WI38 (cell line): ENCODE data around the gene C10orf95.

ENCODE experiments used
- H3K4me3 ChIP-seq: 2 replicates; pipeline ENCODE4 v1.5.1; 2011; ENCODE audit warnings: low read depth, mild to moderate bottlenecking, control low read depth, low read length
- CTCF ChIP-seq: IDR thresholded peaks from 2 replicates; pipeline ENCODE4 v1.5.1; 2012; ENCODE audit warnings: low read depth, mild to moderate bottlenecking, control low read depth, low read length

The C10orf95 gene

GRCh38 chr10:102453502-102453901 lies 2.2 kb upstream of the C10orf95 start:
- TF ChIP-seq CTCF, result no peak
- H3K4me3 ChIP-seq, result no peak overlapping the region

- TF ChIP-seq CTCF, result no peak
These were observed 1.5 kb upstream of the C10orf95 start for GRCh38 chr10:102452672-102453340.

GRCh38 chr10:102450374-102451104 lies 804 bp downstream of the C10orf95 start:
- TF ChIP-seq CTCF, result no peak
- peak overlapping the region; percentile 65 for H3K4me3 ChIP-seq

More at GRCh38 chr10:102452672-102453340, 1.5 kb upstream of the C10orf95 start:
- no peak overlapping the region for H3K4me3 ChIP-seq

- TF ChIP-seq CTCF, result no peak
- peak overlapping the region; percentile 65 for H3K4me3 ChIP-seq
These were observed 1.3 kb downstream of the C10orf95 start for GRCh38 chr10:102450124-102450373.

GRCh38 chr10:102449321-102450123 lies 1.8 kb downstream of the C10orf95 start:
- TF ChIP-seq CTCF, result no peak
- H3K4me3 ChIP-seq, result peak overlapping the region; percentile 65

- no peak overlapping the region for H3K4me3 ChIP-seq
- no peak for TF ChIP-seq CTCF
These were observed 6.5 kb downstream of the C10orf95 start for GRCh38 chr10:102444851-102445250.

- TF ChIP-seq CTCF, result no peak
- H3K4me3 ChIP-seq, result no peak overlapping the region
These were observed 13.0 kb downstream of the C10orf95 start for GRCh38 chr10:102438374-102438773.
